Activated naive CD8-positive, alpha-beta T cell treated with anti-CD3 and anti-CD28 coated beads for 36 hours (primary cell): ENCODE results near the gene MAGEB1. TPM values are rescaled to one million over a fixed set of nuclear protein-coding genes. Genes with fewer than 3 reads are reported as not detected.

Experiments
- DNase-seq: peaks from one replicate; pipeline ENCODE4 v3.0.0; 2021
- H3K27ac Mint-ChIP-seq: one replicate; pipeline ENCODE4 v1.8.0; 2022; ENCODE audit warnings: mild to moderate bottlenecking, moderate library complexity, mixed read lengths
- H3K27me3 Mint-ChIP-seq: one replicate; pipeline ENCODE4 v1.8.0; 2022; ENCODE audit warnings: mild to moderate bottlenecking, mixed read lengths
- H3K36me3 Mint-ChIP-seq: one replicate; pipeline ENCODE4 v1.8.0; 2021; ENCODE audit warnings: mild to moderate bottlenecking, mixed read lengths
- H3K4me1 Mint-ChIP-seq: one replicate; pipeline ENCODE4 v1.8.0; 2021; ENCODE audit warnings: mixed read lengths
- H3K4me3 Mint-ChIP-seq: one replicate; pipeline ENCODE4 v1.8.0; 2022; ENCODE audit warnings: mild to moderate bottlenecking, moderate library complexity, mixed read lengths
- H3K9me3 Mint-ChIP-seq: one replicate; pipeline ENCODE4 v1.8.0; 2022; ENCODE audit warnings: mixed read lengths
- total RNA-seq, 2 experiments: library from RNA; stranded (reverse); gene quantifications; one replicate each; pipeline ENCODE4 v1.2.3, GENCODE V29; 2021

The MAGEB1 gene, protein sequence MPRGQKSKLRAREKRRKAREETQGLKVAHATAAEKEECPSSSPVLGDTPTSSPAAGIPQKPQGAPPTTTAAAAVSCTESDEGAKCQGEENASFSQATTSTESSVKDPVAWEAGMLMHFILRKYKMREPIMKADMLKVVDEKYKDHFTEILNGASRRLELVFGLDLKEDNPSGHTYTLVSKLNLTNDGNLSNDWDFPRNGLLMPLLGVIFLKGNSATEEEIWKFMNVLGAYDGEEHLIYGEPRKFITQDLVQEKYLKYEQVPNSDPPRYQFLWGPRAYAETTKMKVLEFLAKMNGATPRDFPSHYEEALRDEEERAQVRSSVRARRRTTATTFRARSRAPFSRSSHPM
- not detected for total RNA-seq

DNA sequence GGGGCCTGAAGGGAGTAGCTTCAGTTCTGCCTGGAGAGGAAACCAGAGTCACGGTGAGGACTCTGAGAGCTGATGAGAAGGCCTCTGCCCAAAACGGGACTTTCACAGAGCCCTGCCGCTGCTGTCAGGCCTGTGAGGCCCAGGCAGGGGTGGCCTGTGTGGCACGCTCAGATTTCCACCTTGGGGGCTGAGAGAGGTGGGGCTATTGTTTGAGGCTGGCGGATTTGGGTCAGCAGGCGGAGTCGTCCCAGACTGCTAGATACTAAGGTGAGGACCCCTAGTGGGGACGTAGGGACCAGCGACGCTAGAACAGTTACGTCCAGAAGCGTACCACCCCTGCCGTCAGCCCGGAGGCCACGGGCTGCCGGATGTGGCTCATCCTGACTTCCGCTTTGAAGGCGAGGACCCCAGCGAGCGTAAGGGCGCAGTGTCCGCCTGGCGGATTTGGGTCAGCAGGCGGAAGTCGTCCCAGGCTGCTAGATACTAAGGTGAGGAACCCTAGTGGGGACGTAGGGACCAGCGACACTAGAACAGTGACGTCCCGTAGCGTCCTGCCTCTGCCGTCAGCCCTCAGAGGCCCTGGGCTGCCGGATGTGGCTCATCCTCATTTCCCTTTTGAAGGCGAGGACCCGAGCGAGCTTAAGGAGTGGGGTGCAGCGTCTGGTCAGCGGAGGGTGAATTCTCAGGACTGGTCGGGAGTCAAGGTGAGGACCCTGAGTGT is at the start of gene MAGEB1:
TSS of gene MAGEB1 (plus strand) at position 378 of the 721 bp plus-strand sequence. CDS start 3,348 bp downstream, outside the sequence.
- Mint-ChIP-seq H3K27me3 (no peaks in the 10 kb centered on the region), H3K4me3 (no peak within 1 kb of the TSS), H3K4me1 (no peaks in the 10 kb centered on the region), H3K36me3 (no peaks in the 10 kb centered on the region), H3K27ac (no peak within 1 kb of the TSS), H3K9me3 (no peaks in the 10 kb centered on the region)
- DNase-seq, result no peak

DNA sequence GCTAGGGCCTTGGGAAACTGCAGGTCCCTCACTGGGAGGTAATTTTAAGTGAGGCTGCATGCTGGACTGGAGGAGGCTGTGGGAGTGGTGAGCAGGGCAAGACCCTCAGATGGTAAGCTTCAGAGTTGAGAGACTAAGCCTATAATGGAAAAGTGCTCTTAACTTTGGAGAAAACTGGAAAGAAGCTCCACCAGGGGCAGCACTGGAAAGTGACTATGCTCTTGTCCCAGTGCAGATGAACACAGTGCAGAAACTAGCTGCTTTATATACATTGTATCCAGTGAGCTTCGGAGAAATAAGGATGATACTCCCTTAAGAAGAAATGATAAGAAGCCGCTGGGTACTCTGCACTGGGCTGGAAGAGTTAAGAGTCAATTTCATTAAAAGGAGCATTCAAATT is 34.8 kb upstream of the MAGEB1 start:
- no peaks in the 10 kb centered on the region for H3K9me3 Mint-ChIP-seq
- peaks cover 3% of the 10 kb centered on the region for H3K27me3 Mint-ChIP-seq
- no peaks in the 10 kb centered on the region for H3K4me1 Mint-ChIP-seq
- no peak overlapping the region for H3K27ac Mint-ChIP-seq
- H3K4me3 Mint-ChIP-seq, result no peak overlapping the region
- no peak for DNase-seq
- no peaks in the 10 kb centered on the region for H3K36me3 Mint-ChIP-seq

DNA sequence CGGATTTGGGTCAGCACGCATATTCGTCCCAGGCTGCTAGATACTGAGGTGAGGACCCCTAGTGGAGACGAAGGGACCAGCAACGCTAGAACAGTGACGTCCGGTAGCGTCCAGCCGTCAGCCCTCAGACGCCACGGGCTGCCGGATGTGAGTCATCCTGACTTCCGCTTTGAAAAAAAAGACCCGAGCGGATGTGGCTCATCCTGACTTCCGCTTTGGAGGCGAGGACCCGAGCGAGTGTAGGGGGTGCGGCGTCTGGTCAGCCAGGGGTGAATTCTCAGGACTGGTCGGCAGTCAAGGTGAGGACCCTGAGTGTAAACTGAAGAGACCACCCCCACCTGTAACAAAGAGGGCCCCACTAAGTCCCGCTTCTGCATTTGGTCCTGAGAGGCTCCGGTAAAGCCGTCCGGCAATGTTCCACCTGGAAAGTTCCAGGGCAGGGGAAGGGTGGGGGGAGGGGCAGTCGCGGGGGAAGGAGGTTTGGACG is 31.5 kb upstream of the MAGEB1 start, which contains the start of gene MAGEB2:
TSS of gene MAGEB2 (plus strand) at position 207 of the 487 bp plus-strand sequence. CDS start 3,018 bp downstream, outside the sequence.
- no peaks in the 10 kb centered on the region for H3K36me3 Mint-ChIP-seq
- H3K4me3 Mint-ChIP-seq, result no peak within 1 kb of the TSS
- no peak within 1 kb of the TSS for H3K27ac Mint-ChIP-seq
- peaks cover 3% of the 10 kb centered on the region for H3K27me3 Mint-ChIP-seq
- H3K9me3 Mint-ChIP-seq, result no peaks in the 10 kb centered on the region
- DNase-seq, result no peak
- no peaks in the 10 kb centered on the region for H3K4me1 Mint-ChIP-seq

DNA sequence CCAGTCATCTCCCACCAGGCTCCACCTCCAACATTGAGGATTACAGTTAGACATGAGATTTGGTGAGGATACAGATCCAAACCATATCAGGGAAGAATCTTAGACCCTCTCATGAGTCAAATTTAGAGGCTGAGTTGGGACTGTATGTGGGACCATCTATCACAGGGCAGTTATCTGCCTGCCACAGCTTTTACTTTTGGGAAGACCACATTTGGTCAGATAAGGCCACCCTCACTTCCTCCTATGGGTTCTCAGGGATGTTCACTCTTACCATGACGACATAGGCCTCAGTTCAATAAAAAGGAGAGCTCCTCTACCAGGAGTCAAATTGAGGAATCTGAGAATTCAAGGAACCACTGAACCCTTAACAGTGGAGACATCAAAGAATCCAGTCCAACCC is 29.5 kb upstream of the MAGEB1 start:
- no peak overlapping the region for H3K27ac Mint-ChIP-seq

DNA sequence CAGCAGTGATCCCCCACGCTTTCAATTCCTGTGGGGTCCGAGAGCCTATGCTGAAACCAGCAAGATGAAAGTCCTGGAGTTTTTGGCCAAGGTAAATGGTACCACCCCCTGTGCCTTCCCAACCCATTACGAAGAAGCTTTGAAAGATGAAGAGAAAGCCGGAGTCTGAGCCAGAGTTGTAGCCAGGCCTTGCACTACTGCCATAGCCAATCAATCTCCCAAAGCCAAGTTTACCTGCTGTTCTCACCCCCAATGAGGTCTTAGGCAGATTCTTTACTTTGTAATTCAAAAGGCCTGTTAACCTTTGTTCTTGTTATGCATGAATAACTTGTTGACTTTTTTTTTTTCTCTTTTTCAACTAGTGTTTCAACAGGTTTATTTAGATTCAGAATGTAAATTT is 27.6 kb upstream of the MAGEB1 start:
- Mint-ChIP-seq H3K27me3 (no peaks in the 10 kb centered on the region), H3K36me3 (no peaks in the 10 kb centered on the region), H3K4me1 (no peaks in the 10 kb centered on the region), H3K4me3 (no peak overlapping the region), H3K27ac (no peak overlapping the region), H3K9me3 (no peaks in the 10 kb centered on the region)
- no peak for DNase-seq

More for the DNA sequence above, 29.5 kb upstream of the MAGEB1 start:
- H3K4me1 Mint-ChIP-seq, result no peaks in the 10 kb centered on the region
- no peaks in the 10 kb centered on the region for H3K36me3 Mint-ChIP-seq
- no peak overlapping the region for H3K4me3 Mint-ChIP-seq
- H3K27me3 Mint-ChIP-seq, result peaks cover 3% of the 10 kb centered on the region
- H3K9me3 Mint-ChIP-seq, result no peaks in the 10 kb centered on the region
- DNase-seq, result no peak

DNA sequence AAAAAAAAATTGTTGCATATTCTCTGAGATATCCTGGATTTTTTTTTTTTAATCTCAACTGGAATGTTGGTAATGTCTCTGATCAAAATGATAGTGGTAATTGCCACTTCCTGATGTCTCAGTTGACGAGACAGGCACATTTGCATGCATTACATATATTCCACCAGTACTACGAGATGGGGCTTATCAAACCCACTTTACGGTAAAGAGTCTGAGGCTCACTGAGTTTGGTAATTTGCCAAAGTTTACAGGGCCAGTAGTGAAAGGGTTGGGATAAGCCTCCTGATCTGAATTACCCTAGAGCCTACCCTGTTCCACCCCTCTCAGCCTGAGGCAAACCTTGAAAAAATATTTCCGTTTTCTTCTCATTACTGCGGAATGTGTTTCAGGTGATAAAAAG is 26.3 kb upstream of the MAGEB1 start:
- Mint-ChIP-seq H3K4me1 (no peaks in the 10 kb centered on the region), H3K27ac (no peak overlapping the region), H3K4me3 (no peak overlapping the region)

DNA sequence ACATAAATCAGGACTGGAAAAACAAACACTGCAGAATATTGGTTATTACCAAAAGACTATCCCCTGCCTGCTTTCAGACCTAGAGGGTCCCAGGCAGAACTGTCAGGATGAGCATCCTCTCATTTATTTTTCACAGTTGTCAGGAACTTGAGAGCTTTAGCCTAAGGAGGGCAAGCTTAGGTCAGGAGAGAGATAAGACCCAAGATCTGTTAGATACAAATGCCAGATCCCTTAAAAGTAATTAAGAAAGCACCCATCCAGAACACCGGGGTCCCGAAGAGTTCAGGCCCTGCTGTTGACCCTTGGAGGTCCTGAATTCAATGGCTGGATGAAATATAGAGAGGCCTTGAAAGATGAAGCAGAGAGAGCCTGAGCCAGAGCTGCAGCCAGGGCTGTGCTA is 22.4 kb upstream of the MAGEB1 start:
- Mint-ChIP-seq H3K4me3 (no peak overlapping the region), H3K36me3 (no peaks in the 10 kb centered on the region), H3K27me3 (no peaks in the 10 kb centered on the region), H3K9me3 (no peaks in the 10 kb centered on the region), H3K27ac (no peak overlapping the region), H3K4me1 (no peaks in the 10 kb centered on the region)
- no peak for DNase-seq

More for the DNA sequence above, 26.3 kb upstream of the MAGEB1 start:
- DNase-seq, result no peak
- H3K9me3 Mint-ChIP-seq, result no peaks in the 10 kb centered on the region
- H3K36me3 Mint-ChIP-seq, result no peaks in the 10 kb centered on the region
- H3K27me3 Mint-ChIP-seq, result no peaks in the 10 kb centered on the region

DNA sequence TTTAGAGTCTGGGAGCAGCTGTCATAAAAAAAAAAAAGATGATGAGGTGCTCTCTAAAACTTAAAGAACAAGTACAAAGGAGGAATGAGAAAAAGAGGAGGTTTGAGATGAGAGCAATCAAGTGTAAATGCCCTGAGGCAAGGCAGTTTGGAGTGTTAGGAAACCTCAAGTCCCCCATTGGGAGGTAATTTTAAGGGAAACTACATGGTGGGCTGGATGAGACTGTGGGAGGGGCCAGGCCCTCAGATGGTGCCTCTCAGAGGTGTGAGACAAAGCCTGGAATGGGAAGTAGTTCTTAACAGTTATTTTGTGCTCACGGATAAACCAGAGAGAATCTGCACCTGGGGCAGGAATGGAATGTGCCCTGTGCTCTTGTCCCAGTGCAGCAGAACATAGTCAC is 18.4 kb upstream of the MAGEB1 start:
- Mint-ChIP-seq H3K36me3 (no peaks in the 10 kb centered on the region), H3K9me3 (no peaks in the 10 kb centered on the region), H3K4me1 (no peaks in the 10 kb centered on the region), H3K27me3 (no peaks in the 10 kb centered on the region), H3K4me3 (no peak overlapping the region), H3K27ac (no peak overlapping the region)
- no peak for DNase-seq

DNA sequence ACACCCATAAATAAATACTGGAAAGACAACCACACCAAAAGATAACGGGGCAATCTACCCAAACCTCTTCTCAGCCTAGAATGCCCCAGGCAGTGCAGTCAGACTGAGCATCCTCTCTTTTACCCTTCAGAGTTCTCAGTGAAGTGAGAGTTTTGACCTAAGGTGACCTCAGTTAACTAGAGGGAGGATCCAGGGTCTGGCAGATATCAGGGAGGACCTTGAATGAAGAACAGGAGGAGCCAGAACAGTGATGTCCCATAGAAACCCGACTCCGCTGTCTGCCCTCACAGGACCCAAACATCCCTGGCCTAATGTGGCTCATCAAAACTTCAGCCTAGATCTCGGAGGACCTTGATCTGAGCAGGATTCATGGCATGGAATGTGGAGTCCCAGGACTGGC is 16.6 kb upstream of the MAGEB1 start, which contains the start of gene MAGEB3:
TSS of gene MAGEB3 (plus strand) at position 263 of the 400 bp plus-strand sequence. CDS start 5,268 bp downstream, outside the sequence.
- DNase-seq, result no peak
- Mint-ChIP-seq H3K4me3 (no peak within 1 kb of the TSS), H3K27ac (no peak within 1 kb of the TSS), H3K27me3 (no peaks in the 10 kb centered on the region), H3K9me3 (no peaks in the 10 kb centered on the region), H3K4me1 (no peaks in the 10 kb centered on the region), H3K36me3 (no peaks in the 10 kb centered on the region)

DNA sequence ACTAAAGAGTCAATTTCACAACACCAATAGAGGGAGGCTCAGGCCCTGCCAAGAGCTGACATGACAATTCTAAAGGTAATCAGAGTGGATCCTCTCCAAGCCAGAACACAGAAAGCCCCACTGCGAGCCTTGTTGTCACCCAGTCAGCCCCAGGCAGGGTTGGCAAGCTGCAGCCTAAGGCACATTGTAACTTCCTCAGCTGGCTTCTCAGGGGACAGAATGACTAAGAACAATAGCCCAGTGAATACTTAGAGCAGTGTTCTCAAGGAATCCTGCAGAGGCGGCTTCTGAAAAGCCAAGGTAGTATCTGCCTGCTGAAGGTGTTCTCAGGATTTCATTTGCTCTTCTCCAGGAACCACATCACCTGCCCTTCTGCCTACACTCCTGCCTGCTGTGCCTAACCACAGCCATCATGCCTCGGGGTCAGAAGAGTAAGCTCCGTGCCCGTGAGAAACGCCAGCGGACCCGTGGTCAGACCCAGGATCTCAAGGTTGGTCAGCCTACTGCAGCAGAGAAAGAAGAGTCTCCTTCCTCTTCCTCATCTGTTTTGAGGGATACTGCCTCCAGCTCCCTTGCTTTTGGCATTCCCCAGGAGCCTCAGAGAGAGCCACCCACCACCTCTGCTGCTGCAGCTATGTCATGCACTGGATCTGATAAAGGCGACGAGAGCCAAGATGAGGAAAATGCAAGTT is 5.1 kb upstream of the MAGEB1 start, which contains the start of gene MAGEB4:
TSS of gene MAGEB4 (plus strand) at position 277 of the 692 bp plus-strand sequence. CDS start at position 413, 136 bp downstream.
- Mint-ChIP-seq H3K9me3 (no peaks in the 10 kb centered on the region), H3K27ac (no peak within 1 kb of the TSS), H3K27me3 (no peaks in the 10 kb centered on the region), H3K36me3 (no peaks in the 10 kb centered on the region), H3K4me3 (no peak within 1 kb of the TSS), H3K4me1 (no peaks in the 10 kb centered on the region)
- no peak for DNase-seq

DNA sequence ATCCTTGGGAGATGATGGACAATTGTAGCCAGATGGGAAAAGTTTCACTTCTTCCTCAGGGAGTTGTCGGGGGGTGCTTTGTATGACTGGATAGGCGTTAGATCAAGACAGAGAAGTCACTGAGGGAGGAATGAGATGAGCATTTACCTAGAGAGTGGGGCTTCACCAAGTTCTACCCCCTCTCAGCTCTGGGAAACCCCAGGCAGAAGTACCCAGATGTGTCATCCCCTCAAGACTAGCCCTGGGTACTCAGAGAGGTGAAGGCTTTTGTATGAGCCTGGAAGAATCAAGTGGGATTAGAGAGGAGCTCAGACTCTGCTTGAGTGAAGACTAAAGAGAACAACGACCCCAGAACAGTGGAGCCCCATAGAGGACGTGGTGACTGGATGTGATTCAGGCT is 1.9 kb downstream of the MAGEB1 start:
- H3K4me1 Mint-ChIP-seq, result no peaks in the 10 kb centered on the region
- DNase-seq, result no peak
- H3K27me3 Mint-ChIP-seq, result no peaks in the 10 kb centered on the region
- no peak overlapping the region for H3K27ac Mint-ChIP-seq
- H3K4me3 Mint-ChIP-seq, result no peak overlapping the region
- H3K36me3 Mint-ChIP-seq, result no peaks in the 10 kb centered on the region
- H3K9me3 Mint-ChIP-seq, result no peaks in the 10 kb centered on the region

DNA sequence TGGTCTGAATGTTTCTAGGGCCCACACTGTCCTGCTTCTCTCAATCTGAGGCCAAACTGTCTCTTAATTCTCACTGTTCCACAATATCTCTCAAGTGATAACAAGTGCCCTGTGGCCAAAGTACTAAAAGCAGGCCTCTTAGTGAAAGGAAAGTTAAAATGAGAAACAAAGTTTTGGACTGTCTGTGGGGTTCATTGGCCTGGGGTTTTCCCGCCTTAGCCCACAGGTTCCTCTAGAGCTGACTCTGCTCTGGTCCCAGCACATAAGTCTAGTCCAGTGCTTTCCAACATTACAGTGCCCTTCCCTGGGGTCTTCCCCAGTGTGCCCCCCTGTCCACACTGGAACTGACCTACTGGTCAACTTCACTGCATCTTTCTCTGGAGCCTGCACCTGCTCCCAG is 6.3 kb downstream of the MAGEB1 start:
- Mint-ChIP-seq H3K9me3 (no peaks in the 10 kb centered on the region), H3K27me3 (no peaks in the 10 kb centered on the region), H3K27ac (no peak overlapping the region), H3K36me3 (no peaks in the 10 kb centered on the region), H3K4me1 (no peaks in the 10 kb centered on the region), H3K4me3 (no peak overlapping the region)
- no peak for DNase-seq

DNA sequence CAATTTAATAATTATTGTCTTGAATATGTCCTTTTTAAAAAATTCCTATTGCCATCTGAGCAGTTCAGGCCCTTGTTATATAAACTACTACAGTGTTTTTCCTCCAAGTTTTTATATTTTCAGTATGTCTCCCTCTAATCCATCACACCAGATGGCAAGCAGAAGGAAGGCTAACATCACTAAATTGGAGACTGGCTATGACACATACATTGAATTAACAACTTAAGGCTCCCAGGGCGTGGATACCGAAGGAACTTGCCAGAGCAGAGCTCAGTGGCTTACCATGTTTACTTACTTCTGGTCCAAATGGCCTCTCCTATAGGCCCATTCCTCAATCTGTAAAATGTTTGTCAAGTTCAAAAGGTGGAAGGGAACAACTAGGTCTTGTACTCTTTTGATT is 13.0 kb downstream of the MAGEB1 start:
- no peak overlapping the region for H3K4me3 Mint-ChIP-seq
- H3K9me3 Mint-ChIP-seq, result no peaks in the 10 kb centered on the region
- no peaks in the 10 kb centered on the region for H3K36me3 Mint-ChIP-seq
- H3K27me3 Mint-ChIP-seq, result no peaks in the 10 kb centered on the region
- DNase-seq, result no peak
- no peaks in the 10 kb centered on the region for H3K4me1 Mint-ChIP-seq
- H3K27ac Mint-ChIP-seq, result no peak overlapping the region

DNA sequence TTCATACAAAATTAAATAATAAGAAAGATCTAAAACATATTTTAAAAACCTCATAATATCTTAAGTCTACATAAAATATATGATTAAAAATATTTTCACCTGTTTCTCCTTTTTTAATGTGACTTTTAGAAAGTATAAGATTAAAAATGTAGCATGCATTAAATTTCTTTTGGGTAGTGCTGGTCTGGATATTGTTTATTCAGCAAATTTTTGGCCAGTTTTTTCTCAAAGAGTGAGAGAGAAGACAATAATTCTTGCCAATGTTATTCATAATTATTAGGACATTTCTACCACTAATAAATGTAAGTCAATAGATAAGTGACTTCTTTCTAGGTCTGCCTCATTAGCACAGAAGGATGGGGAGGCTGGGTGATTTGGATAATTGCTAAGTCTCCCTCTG is 14.1 kb downstream of the MAGEB1 start:
- no peaks in the 10 kb centered on the region for H3K27me3 Mint-ChIP-seq
- no peaks in the 10 kb centered on the region for H3K9me3 Mint-ChIP-seq
- no peaks in the 10 kb centered on the region for H3K4me1 Mint-ChIP-seq
- DNase-seq, result no peak
- H3K4me3 Mint-ChIP-seq, result no peak overlapping the region
- H3K27ac Mint-ChIP-seq, result no peak overlapping the region
- H3K36me3 Mint-ChIP-seq, result no peaks in the 10 kb centered on the region

DNA sequence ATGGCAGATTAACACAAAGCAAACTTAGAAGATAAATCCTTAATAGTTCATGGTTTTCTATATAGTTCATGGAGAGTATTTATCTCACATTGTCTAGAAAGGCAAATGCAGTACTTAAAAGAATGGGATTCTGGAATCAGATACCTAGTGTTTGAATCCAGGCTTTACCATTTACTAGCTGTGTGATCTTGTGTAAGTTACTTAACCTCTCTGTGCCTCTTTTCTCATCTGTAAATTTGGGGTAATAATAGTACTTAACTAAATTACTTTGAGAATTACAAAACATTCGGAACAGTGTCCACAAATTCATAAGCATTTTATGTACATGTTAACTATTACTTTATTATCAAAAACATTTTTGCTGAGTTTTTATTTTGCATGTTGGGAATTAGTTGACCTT is 15.8 kb downstream of the MAGEB1 start:
- Mint-ChIP-seq H3K4me3 (no peak overlapping the region), H3K4me1 (no peaks in the 10 kb centered on the region), H3K27me3 (no peaks in the 10 kb centered on the region), H3K9me3 (no peaks in the 10 kb centered on the region), H3K27ac (no peak overlapping the region), H3K36me3 (no peaks in the 10 kb centered on the region)
- no peak for DNase-seq
